ENCODE measurements around the gene NSG1.

- TF ChIP-seq CTCF (IDR thresholded peaks at IDR 0.05) (no peak), POLR2A (IDR thresholded peaks at IDR 0.05) (no peak)
These were observed 11.5 kb downstream of the NSG1 start for GRCh38 chr4:4398430-4398829.

Measured in upper lobe of left lung (tissue), 4 donors.